Prostate gland (tissue), 2 donors: ENCODE data around the gene CCDC27. TPM values are rescaled to one million over a fixed set of nuclear protein-coding genes. Genes with fewer than 3 reads are reported as not detected.

ENCODE experiments used
- DNase-seq: peaks from one replicate; pipeline ENCODE4 v3.0.0-alpha.2; 2019; ENCODE audit warnings: low spot score
- H3K27ac ChIP-seq, 2 donors: fragments of 200-600 bp; sonication (generic); 2 replicates each; pipeline ENCODE4 v1.5.1; 2017 to 2019
- H3K27me3 ChIP-seq: fragments of 200-600 bp; sonication (generic); replicated peaks from 2 replicates; pipeline ENCODE4 v1.5.1; 2019; ENCODE audit not compliant: insufficient read depth
- H3K36me3 ChIP-seq, 2 donors: fragments of 200-600 bp; sonication (generic); 1 replicate in 1 of 2; 2 replicates in 1 of 2; pipeline versions ENCODE4 v1.5.1 to v1.8.1; 2017 to 2019
- H3K4me1 ChIP-seq: fragments of 200-600 bp; sonication (generic); replicated peaks from 2 replicates; pipeline ENCODE4 v1.5.1; 2019
- H3K4me3 ChIP-seq, 2 donors: fragments of 200-600 bp; sonication (generic); 2 replicates each; pipeline ENCODE4 v1.5.1; 2017 to 2019
- H3K9me3 ChIP-seq: fragments of 200-600 bp; sonication (generic); 2 replicates; pipeline ENCODE4 v1.5.1; 2017
- CTCF ChIP-seq, 4 experiments: fragments of 200-600 bp in 2 of 4; fragments of 450-650 bp in 2 of 4; sonication (generic) in 2 of 4; IDR thresholded peaks; 1 replicate in 3 of 4; 2 replicates in 1 of 4; pipeline ENCODE4 v1.5.1; 2016 to 2019; ENCODE audit warnings: antibody characterized with exemption in 4 of 4, mild to moderate bottlenecking in 2 of 4, moderate library complexity in 2 of 4
- POLR2A ChIP-seq: fragments of 450-650 bp; IDR thresholded peaks from one replicate; pipeline ENCODE4 v1.6.1; 2016; ENCODE audit warnings: antibody characterized with exemption, mild to moderate bottlenecking
- POLR2AphosphoS5 ChIP-seq: sonication (generic); formaldehyde crosslinking; IDR thresholded peaks from one replicate; pipeline ENCODE4 v1.6.1; 2017; ENCODE audit warnings: antibody characterized with exemption
- WGBS: methylation state at CpG from one replicate; pipeline ENCODE4 v1.1.5; 2018; 5-methylcytosine and 5-hydroxymethylcytosine counted together
- intact Hi-C: fragments of 100-400 bp; cut with DNase I; formaldehyde crosslinking; loops from one replicate; pipeline ENCODE4 v1.14.2; 2022
- total RNA-seq, 2 donors: library from RNA; depleted of rRNA; stranded (reverse); fragments of >200 nt; gene quantifications; one replicate each; pipeline ENCODE4 v1.1.0, GENCODE V29; 2016

The CCDC27 gene
- total RNA-seq, 2 donors from 2014 or later = 0.97 TPM; not detected in 1

GRCh38 chr1:3749512-3749911, 2.7 kb upstream of the CCDC27 start:
- intact Hi-C loops = loop anchor here (5.0 kb wide), 1 partner anchor 43 kb away; no protein-coding TSS in a partner anchor

GRCh38 chr1:3750741-3751140, 1.5 kb upstream of the CCDC27 start:
- Histone ChIP-seq H3K36me3 (no peaks in the 10 kb centered on the region), H3K27ac (no peak overlapping the region), H3K27me3 (no peaks in the 10 kb centered on the region), H3K4me3 (no peak overlapping the region), H3K4me1 (peaks cover 4% of the 10 kb centered on the region), H3K9me3 (no peaks in the 10 kb centered on the region)
- TF ChIP-seq POLR2AphosphoS5 (no peak), CTCF (IDR thresholded peaks at IDR 0.05) (no peak), POLR2A (no peak)
- 29% methylated on average over 6 of the region's 6 CpGs for WGBS
- no peak for DNase-seq
- intact Hi-C loops = no loop called here

More at GRCh38 chr1:3749512-3749911, 2.7 kb upstream of the CCDC27 start:
- no peak for DNase-seq
- 78% methylated on average over 5 of the region's 5 CpGs for whole genome bisulfite sequencing
- H3K27ac ChIP-seq = no peak overlapping the region
- TF ChIP-seq POLR2A (no peak), POLR2AphosphoS5 (no peak), CTCF (IDR thresholded peaks at IDR 0.05) (no peak)
- no peaks in the 10 kb centered on the region for H3K9me3 ChIP-seq
- H3K4me1 ChIP-seq = peaks cover 4% of the 10 kb centered on the region
- H3K36me3 ChIP-seq = no peaks in the 10 kb centered on the region
- H3K27me3 ChIP-seq = no peaks in the 10 kb centered on the region
- no peak overlapping the region for H3K4me3 ChIP-seq

GRCh38 chr1:3753656-3754454, 1.6 kb downstream of the CCDC27 start:
- DNase-seq = no peak
- TF ChIP-seq POLR2AphosphoS5 = no peak
- no peak for TF ChIP-seq CTCF (IDR thresholded peaks at IDR 0.05)
- TF ChIP-seq POLR2A = no peak
- intact Hi-C loops = no loop called here
- Histone ChIP-seq H3K4me3 (no peak overlapping the region), H3K27me3 (no peaks in the 10 kb centered on the region), H3K36me3 (no peaks in the 10 kb centered on the region), H3K27ac (no peak overlapping the region), H3K9me3 (no peaks in the 10 kb centered on the region), H3K4me1 (no peaks in the 10 kb centered on the region)
- 92% methylated on average over 18 of the region's 20 CpGs for WGBS

- WGBS = 84% methylated on average over 21 of the region's 21 CpGs
- no peak for TF ChIP-seq POLR2AphosphoS5
- TF ChIP-seq POLR2A = no peak
- no peak for TF ChIP-seq CTCF (IDR thresholded peaks at IDR 0.05)
- Histone ChIP-seq H3K36me3 (no peaks in the 10 kb centered on the region), H3K4me3 (no peak overlapping the region), H3K9me3 (no peaks in the 10 kb centered on the region), H3K4me1 (no peaks in the 10 kb centered on the region), H3K27ac (no peak overlapping the region), H3K27me3 (no peaks in the 10 kb centered on the region)
- no peak for DNase-seq
- intact Hi-C loops = no loop called here
Observed at GRCh38 chr1:3756394-3756793, 4.1 kb downstream of the CCDC27 start.

- no peak overlapping the region for H3K27ac ChIP-seq
- H3K4me1 ChIP-seq = no peaks in the 10 kb centered on the region
- no peaks in the 10 kb centered on the region for H3K36me3 ChIP-seq
- TF ChIP-seq POLR2AphosphoS5 (no peak), CTCF (IDR thresholded peaks at IDR 0.05) (no peak), POLR2A (no peak)
- no peak for DNase-seq
- H3K27me3 ChIP-seq = no peaks in the 10 kb centered on the region
- H3K9me3 ChIP-seq = no peaks in the 10 kb centered on the region
- intact Hi-C loops = no loop called here
- no peak overlapping the region for H3K4me3 ChIP-seq
- WGBS = 73% methylated on average over 6 of the region's 6 CpGs
Observed at GRCh38 chr1:3759164-3759563, 6.9 kb downstream of the CCDC27 start.
